Right lobe of liver (tissue), 6 donors: Measurements from ENCODE around the gene MYLK. TPM values are rescaled to one million over a fixed set of nuclear protein-coding genes. Genes with fewer than 3 reads are reported as not detected.

Experiments
- ATAC-seq, 4 donors: fragments of 200-7000 bp; cut with Tn5 transposase; one replicate each; pipeline ENCODE4 v1.9.1; 2020; ENCODE audit warnings: mild to moderate bottlenecking in 4 of 4, moderate library complexity in 4 of 4
- DNase-seq, 3 donors: peaks; one replicate each; pipeline ENCODE4 v3.0.0-alpha.2; 2020
- H3K27ac ChIP-seq, 3 donors: fragments of 200-600 bp; one replicate each; pipeline ENCODE4 v1.8.0; 2022
- H3K27me3 ChIP-seq, 2 donors: fragments of 200-600 bp; one replicate each; pipeline ENCODE4 v1.8.0; 2022
- H3K36me3 ChIP-seq, 4 donors: fragments of 200-600 bp; sonication (generic) in 1 of 4; one replicate each; pipeline versions ENCODE4 v1.5.1 to v1.8.0; 2017 to 2022; ENCODE audit warnings: control low read depth in 1 of 4
- H3K4me1 ChIP-seq, 4 donors: fragments of 200-600 bp; sonication (generic) in 1 of 4; one replicate each; pipeline versions ENCODE4 v1.5.1 to v1.8.0; 2017 to 2022; ENCODE audit warnings: control low read depth in 1 of 4
- H3K4me3 ChIP-seq, 3 donors: fragments of 200-600 bp; one replicate each; pipeline ENCODE4 v1.8.0; 2022
- H3K9me3 ChIP-seq, 4 donors: fragments of 200-600 bp; sonication (generic) in 1 of 4; one replicate each; pipeline versions ENCODE4 v1.5.1 to v1.8.0; 2017 to 2022; ENCODE audit warnings: control low read depth in 1 of 4
- POLR2A ChIP-seq: fragments of 450-650 bp; IDR thresholded peaks from one replicate; pipeline ENCODE4 v1.6.1; 2017; ENCODE audit warnings: antibody characterized with exemption, mild to moderate bottlenecking
- WGBS: methylation state at CpG from one replicate; pipeline ENCODE4 v1.1.6; 2018; ENCODE audit warnings: low coverage, low lambda C conversion rate; ENCODE audit not compliant: insufficient coverage; ENCODE audit errors: missing lambda C conversion rate; 5-methylcytosine and 5-hydroxymethylcytosine counted together
- intact Hi-C, 2 donors: fragments of 100-400 bp; cut with DNase I; formaldehyde crosslinking; loops; one replicate each; pipeline versions ENCODE4 v1.11.2 to v1.14.1; 2022
- total RNA-seq, 6 experiments: library from RNA; depleted of rRNA in 2 of 6; stranded (reverse); fragments of >200 nt in 2 of 6; fragmentation: NEBNext Ultra II Directional in 3 of 6; extraction: Animal tissue kit (Norgen Biotek cat#: 25700) in 3 of 6; gene quantifications; one replicate each; pipeline versions ENCODE4 v1.1.0 to v1.2.4, GENCODE V29; 2016 to 2023
- TF ChIP-seq, protein P1 (sequence below), 4 donors: fragments of 200-600 bp in 3 of 4; fragments of 450-650 bp in 1 of 4; IDR thresholded peaks; one replicate each; pipeline versions ENCODE4 v1.5.1 to v1.8.0; 2016 to 2022; ENCODE audit warnings: antibody characterized with exemption in 4 of 4, mild to moderate bottlenecking in 2 of 4
- donor health status: DM: no; HTN: yes; CAD: no.
- donor health status: DM: no; HTN: no; CAD: no.
- donor health status: DM: no; HTN: no; CAD: no.
- donor health status: DM: no; HTN: yes; CAD: no.
- donor health status: DM: no; HTN: yes; CAD: no.

Gene MYLK
- total RNA-seq, 6 experiments from 2014 or later: 61.1 to 146 (median 97.8) TPM

DNA sequence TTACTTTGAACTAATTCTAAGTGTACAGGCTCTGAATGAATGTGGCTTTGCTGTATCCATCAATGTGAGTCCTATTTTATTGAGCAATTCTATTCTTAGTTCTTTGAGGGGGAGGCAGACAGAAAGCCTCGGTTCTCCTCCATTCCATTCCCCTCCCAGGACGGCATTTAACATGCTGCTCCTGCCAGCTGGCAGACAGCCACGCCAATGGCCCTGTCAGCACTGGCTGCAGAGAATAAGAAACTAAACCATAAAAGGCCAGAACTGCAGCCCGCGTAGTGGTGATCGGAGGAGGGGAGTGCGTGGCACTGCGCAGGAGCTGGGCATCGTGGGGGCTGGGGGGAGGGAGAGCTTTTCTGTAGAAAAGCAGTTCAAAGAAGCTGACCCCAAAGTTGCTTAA lies 223.2 kb downstream of the MYLK start:
- ATAC-seq (peak; percentile 78 to 82 (median 78)), DNase-seq (peak; percentile 87 to 90 (median 90))
- H3K9me3 ChIP-seq: no peaks in the 10 kb centered on the region
- no peak overlapping the region for H3K4me3 ChIP-seq
- TF ChIP-seq POLR2A: no peak
- TF ChIP-seq, protein P1, sequence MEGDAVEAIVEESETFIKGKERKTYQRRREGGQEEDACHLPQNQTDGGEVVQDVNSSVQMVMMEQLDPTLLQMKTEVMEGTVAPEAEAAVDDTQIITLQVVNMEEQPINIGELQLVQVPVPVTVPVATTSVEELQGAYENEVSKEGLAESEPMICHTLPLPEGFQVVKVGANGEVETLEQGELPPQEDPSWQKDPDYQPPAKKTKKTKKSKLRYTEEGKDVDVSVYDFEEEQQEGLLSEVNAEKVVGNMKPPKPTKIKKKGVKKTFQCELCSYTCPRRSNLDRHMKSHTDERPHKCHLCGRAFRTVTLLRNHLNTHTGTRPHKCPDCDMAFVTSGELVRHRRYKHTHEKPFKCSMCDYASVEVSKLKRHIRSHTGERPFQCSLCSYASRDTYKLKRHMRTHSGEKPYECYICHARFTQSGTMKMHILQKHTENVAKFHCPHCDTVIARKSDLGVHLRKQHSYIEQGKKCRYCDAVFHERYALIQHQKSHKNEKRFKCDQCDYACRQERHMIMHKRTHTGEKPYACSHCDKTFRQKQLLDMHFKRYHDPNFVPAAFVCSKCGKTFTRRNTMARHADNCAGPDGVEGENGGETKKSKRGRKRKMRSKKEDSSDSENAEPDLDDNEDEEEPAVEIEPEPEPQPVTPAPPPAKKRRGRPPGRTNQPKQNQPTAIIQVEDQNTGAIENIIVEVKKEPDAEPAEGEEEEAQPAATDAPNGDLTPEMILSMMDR (IDR thresholded peaks at IDR 0.05): no peak
- H3K4me1 ChIP-seq: peaks cover 0 to 30% (median 5%) of the 10 kb centered on the region in 4 donors
- 38% methylated on average over 9 of the region's 9 CpGs for WGBS
- H3K36me3 ChIP-seq: peaks cover 0 to 47% (median 24%) of the 10 kb centered on the region in 4 donors
- intact Hi-C loops: no loop called here
- H3K27me3 ChIP-seq: no peaks in the 10 kb centered on the region
- peak overlapping the region; percentile 27 to 48 (median 33) for H3K27ac ChIP-seq

DNA sequence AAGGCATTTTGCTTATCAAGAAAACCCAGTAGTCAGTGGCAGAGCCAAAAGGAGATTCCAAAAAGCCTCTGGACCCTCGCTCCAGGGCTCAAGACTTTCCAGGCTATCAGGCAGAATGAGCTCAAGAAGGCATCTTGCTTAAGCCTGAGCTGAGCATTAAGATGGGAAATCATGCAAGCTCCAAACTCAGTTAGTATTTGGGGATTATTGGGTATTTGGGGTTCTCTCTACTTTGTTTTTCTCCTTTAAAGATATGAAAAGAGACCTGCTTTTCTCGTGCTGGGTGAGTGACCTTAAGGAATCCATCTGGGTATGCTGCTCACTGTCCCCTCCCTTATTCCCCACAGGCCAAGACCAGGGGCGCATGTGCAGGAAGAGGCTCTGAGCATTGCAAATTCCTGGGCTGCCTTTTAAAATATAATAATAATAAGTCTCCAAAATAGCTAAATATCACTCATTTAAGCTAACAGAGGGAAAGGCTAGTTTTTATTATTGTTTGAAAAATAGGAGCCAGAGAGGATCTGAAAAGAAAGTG lies 223.9 kb downstream of the MYLK start:
- Histone ChIP-seq H3K4me1 (peaks cover 0 to 30% (median 5%) of the 10 kb centered on the region in 4 donors), H3K27ac (peak overlapping the region in 2 of 3 donors; percentile 18 to 33), H3K36me3 (peaks cover 0 to 48% (median 24%) of the 10 kb centered on the region in 4 donors), H3K9me3 (no peaks in the 10 kb centered on the region), H3K27me3 (no peaks in the 10 kb centered on the region), H3K4me3 (no peak overlapping the region)
- ATAC-seq (no peak), DNase-seq (no peak)
- no peak for TF ChIP-seq POLR2A
- TF ChIP-seq, protein P1 (IDR thresholded peaks at IDR 0.05): no peak
- WGBS: 89% methylated on average over 2 of the region's 3 CpGs
- intact Hi-C loops: no loop called here

DNA sequence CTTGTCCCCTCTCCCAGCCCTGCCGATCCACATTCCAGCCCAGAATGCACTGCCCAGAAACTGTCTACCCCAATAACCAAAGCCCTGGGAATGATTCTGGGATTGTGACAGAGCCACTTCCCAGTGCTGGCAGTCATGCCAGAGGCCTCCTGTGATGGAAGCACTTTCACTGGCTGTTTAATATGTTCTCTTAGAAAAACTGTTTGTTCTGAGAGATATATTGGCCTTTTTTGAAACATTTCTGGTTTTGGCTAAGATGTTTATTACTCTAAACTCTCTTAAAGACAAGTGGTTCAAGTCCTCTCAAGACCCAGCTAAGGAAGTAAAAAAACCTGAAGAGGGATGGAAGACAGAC lies 225.3 kb downstream of the MYLK start:
- Histone ChIP-seq H3K27ac (peak overlapping the region in 2 of 3 donors; percentile 1 to 47), H3K4me3 (no peak overlapping the region), H3K9me3 (no peaks in the 10 kb centered on the region), H3K36me3 (peaks cover 0 to 35% (median 21%) of the 10 kb centered on the region in 4 donors), H3K4me1 (peaks cover 0 to 34% (median 8%) of the 10 kb centered on the region in 4 donors), H3K27me3 (no peaks in the 10 kb centered on the region)
- ATAC-seq: no peak
- WGBS: 78% methylated on average over 1 of the region's 1 CpG
- TF ChIP-seq, protein P1 (IDR thresholded peaks at IDR 0.05): no peak
- TF ChIP-seq POLR2A: no peak
- intact Hi-C loops: loop anchor here in 1 of 2 donors (10.0 kb wide), 1 partner anchor 46 kb away; no protein-coding TSS in a partner anchor
- DNase-seq: no peak

DNA sequence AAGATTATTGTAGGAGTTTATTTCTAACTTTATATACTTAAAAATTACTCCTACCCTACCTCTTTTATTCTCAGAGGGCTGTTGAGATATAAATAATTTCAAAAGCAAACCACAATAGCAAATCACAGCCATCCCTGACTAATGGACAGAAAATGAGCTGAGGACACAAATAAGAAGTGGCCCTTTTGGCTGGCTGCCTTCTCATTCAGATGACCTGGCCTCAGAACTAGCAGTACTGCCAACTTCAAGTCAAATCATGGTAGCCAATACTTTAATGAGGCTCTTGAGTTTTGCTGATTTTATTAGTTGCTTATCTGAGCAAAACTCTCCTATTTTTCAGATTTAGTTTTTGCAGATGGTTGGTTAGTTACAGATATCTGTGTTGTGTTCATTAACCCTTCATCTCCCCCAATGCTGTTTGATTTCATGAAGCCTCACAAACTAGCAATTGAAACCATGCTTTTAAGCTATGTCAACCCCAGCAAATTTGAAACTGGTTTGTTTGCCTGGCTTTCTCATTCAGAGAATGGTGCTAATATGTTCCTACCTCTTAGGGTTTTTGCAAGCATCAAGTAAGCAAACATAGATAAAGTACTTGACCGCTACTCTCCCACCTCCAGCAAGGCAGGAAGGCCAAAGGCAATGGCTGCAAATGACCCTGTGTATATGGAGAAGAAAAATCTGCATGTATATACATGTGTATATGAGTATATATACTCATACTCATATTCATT lies 225.8 kb downstream of the MYLK start:
- intact Hi-C loops: loop anchor here in 1 of 2 donors (10.0 kb wide), 1 partner anchor 47 kb away; no protein-coding TSS in a partner anchor
- no CpG with 5 or more reads among the region's 1 CpG for WGBS
- Histone ChIP-seq H3K4me3 (no peak overlapping the region), H3K36me3 (peaks cover 0 to 29% (median 18%) of the 10 kb centered on the region in 4 donors), H3K4me1 (peaks cover 0 to 38% (median 8%) of the 10 kb centered on the region in 4 donors), H3K27me3 (no peaks in the 10 kb centered on the region), H3K9me3 (no peaks in the 10 kb centered on the region), H3K27ac (peak overlapping the region; percentile 1 to 47 (median 45))
- DNase-seq (no peak), ATAC-seq (no peak)
- TF ChIP-seq POLR2A: no peak
- TF ChIP-seq, protein P1 (IDR thresholded peaks at IDR 0.05): no peak
